AG04449 (cell line): ENCODE results near the gene FOCAD.

ENCODE experiments used
- CTCF ChIA-PET: fragments of 350-600 bp; formaldehyde crosslinking; extraction: SDS; loops from one replicate; lab custom pipeline; 2021; ENCODE audit warnings: antibody characterized with exemption; lab: Yijun Ruan, JAX
- POLR2A ChIA-PET: fragments of 400-600, 350-600 bp; formaldehyde crosslinking; extraction: SDS; loops from one replicate; lab custom pipeline; 2020; ENCODE audit warnings: antibody characterized with exemption, inconsistent platforms; lab: Yijun Ruan, JAX
- DNase-seq: peaks from one replicate; pipeline ENCODE4 v3.0.0-alpha.2; 2010; ENCODE audit warnings: low read depth, low spot score
- H3K4me3 ChIP-seq: 2 replicates; pipeline ENCODE4 v1.5.1; 2011; ENCODE audit warnings: low read depth, mild to moderate bottlenecking, control low read depth, low read length
- TF ChIP-seq, protein P1 (sequence below): IDR thresholded peaks from one replicate; pipeline ENCODE4 v1.5.1; 2011; ENCODE audit warnings: mild to moderate bottlenecking, moderate library complexity, low read length, control low read depth, inconsistent platforms; ENCODE audit not compliant: insufficient read depth; ENCODE audit errors: missing control alignments

Gene FOCAD

DNA sequence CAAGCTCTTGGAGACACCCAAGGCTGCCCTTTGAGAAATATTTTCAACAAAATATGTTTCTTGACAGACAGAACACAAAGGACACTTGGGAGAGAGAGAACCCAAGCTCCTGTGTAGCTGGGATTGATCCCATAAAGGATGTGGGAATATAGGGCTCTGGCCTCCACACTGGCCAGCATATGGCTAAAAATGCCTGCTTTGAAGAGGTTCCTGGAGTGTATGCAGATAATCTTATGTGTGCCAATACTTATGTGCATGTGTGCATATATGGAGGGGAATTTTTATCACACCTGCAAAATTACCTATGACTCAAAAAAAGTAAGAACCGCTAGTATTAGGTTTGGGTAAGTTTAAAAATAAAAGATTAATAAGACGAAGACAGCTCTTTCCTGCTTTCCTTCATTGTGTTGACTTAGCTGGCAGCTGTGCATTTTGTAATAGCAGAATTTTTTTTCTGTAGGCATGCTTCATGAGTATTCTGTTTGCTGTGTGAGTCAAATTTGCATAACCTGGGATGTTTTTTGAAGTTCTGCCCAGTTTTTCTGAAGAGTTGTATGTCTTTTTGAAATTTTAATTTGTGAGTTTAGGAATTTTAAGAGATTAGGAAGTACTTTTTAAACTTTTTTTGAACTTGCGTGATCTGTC, 304.7 kb downstream of the FOCAD start:
- H3K4me3 ChIP-seq = no peak overlapping the region
- POLR2A ChIA-PET = no interaction called here
- DNase-seq = peak; percentile 4
- CTCF ChIA-PET = no interaction called here
- TF ChIP-seq, protein P1, sequence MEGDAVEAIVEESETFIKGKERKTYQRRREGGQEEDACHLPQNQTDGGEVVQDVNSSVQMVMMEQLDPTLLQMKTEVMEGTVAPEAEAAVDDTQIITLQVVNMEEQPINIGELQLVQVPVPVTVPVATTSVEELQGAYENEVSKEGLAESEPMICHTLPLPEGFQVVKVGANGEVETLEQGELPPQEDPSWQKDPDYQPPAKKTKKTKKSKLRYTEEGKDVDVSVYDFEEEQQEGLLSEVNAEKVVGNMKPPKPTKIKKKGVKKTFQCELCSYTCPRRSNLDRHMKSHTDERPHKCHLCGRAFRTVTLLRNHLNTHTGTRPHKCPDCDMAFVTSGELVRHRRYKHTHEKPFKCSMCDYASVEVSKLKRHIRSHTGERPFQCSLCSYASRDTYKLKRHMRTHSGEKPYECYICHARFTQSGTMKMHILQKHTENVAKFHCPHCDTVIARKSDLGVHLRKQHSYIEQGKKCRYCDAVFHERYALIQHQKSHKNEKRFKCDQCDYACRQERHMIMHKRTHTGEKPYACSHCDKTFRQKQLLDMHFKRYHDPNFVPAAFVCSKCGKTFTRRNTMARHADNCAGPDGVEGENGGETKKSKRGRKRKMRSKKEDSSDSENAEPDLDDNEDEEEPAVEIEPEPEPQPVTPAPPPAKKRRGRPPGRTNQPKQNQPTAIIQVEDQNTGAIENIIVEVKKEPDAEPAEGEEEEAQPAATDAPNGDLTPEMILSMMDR = no peak

DNA sequence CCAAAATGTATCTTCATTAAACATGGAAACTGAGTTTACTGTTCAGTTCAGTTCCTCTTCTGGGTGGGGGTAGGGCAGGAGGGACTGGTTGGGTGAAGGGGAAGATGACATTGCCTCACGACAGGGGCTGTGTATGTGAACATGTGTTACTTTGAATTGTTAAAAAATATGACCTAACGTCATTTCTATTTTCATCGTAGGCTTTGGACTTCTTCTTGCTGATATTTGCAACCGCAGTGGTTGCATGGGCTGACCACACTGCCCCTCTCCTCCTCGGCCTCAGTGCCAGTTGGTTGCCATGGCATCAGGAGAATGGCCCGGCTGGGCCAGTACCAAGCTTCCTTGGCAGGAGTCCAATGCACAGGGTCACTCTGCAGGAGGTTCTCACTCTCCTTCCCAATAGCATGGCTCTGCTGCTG, 305.9 kb downstream of the FOCAD start:
- DNase-seq = no peak
- TF ChIP-seq, protein P1 = no peak
- CTCF ChIA-PET = no interaction called here
- H3K4me3 ChIP-seq = no peak overlapping the region
- POLR2A ChIA-PET = no interaction called here

DNA sequence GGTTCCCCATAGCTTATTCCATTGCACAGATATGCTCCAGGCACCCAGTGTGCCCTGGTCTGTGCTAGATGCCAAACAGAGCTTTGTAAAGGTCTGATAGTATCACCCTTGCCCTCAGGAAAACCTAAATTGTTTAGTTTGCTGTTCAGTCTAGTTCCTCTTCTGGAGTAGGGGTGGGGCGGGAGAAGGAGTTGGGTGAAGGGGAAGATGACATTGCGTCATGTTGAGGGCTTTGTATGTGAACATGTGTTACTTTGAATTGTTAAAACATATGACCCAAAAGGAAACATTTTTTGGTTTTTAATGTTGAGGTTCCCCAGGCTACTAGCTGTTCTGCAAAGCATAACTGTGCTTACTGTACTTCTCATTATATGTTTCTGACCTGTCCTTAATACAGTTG, 306.8 kb downstream of the FOCAD start:
- POLR2A ChIA-PET = no interaction called here

DNA sequence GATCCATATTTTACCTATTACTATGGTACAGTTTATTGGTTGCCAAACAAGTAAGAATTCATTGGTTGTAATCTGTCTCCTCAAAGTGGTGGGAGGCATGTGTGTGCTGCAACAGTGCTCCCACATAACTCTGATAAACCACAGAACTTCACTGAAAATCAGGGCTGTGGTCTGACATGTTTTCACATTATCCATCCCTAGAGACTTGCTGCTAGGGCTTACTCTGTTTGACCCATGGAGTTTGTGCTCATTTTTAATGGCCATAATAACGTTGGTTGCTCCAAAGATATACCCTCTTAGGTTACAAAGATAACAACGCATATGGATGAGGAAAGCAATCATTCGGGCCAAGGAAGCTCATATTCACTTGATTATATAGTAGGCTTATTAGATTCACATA, 310.4 kb downstream of the FOCAD start:
- H3K4me3 ChIP-seq = no peak overlapping the region
- TF ChIP-seq, protein P1 = no peak
- POLR2A ChIA-PET = no interaction called here
- no peak for DNase-seq
- CTCF ChIA-PET = no interaction called here

More for the DNA sequence above, 306.8 kb downstream of the FOCAD start:
- TF ChIP-seq, protein P1 = no peak
- CTCF ChIA-PET = no interaction called here
- no peak for DNase-seq
- no peak overlapping the region for H3K4me3 ChIP-seq

DNA sequence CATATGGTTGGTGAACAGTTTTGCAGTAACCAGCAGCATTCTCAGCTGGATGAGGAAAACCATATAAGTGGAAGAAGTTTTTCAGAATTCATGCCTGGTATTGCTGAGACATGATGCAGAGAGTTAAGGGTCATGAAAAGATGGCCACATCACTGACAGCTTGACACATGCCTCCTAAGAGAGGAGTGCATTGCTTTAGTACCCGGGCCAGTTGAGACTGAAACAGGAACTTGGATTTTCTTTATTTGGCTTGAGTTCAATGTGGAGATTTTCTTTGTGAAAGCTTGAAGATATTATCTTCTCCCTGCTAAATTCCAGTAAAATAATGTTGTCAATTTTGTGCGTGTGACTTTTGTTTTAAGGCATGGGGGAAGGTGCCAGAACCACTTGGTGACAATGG, 311.6 kb downstream of the FOCAD start:
- POLR2A ChIA-PET = no interaction called here
- H3K4me3 ChIP-seq = no peak overlapping the region
- TF ChIP-seq, protein P1 = no peak
- CTCF ChIA-PET = interaction anchor here (1.1 to 1.3 kb wide), 2 partner anchors 115 to 370 kb away, joined by 3 to 4 read pairs; no protein-coding TSS in a partner anchor
- DNase-seq = no peak

DNA sequence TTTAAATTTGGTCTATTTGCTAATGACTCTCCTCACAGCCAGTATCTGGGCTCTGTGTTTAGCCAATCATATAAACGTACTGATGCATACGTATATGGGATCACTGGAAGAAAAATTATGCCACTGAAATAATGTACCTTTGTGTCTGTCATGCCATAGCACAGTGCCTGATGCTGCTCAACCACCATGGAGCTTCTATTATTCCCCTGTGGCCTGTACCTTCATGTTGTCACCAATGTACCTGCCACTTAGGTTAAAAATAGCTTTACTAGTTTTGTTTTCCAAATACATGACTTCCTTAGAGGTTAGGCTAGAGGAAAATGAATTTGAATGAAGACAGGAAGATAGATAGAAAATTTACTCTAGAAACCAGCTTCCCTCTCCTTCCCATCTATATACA, 312.8 kb downstream of the FOCAD start:
- H3K4me3 ChIP-seq = no peak overlapping the region
- POLR2A ChIA-PET = no interaction called here
- TF ChIP-seq, protein P1 = no peak
- CTCF ChIA-PET = interaction anchor here (0.9 kb wide), 1 partner anchor 56 kb away, joined by 3 read pairs; no protein-coding TSS in a partner anchor
- no peak for DNase-seq
